ENCODE data around the gene DDAH1. TPM values are rescaled to one million over a fixed set of nuclear protein-coding genes. Genes with fewer than 3 reads are reported as not detected.
A peak's percentile ranks its signal among the peaks of the same experiment; 100 is the strongest.

The DDAH1 gene
- total RNA-seq, 1 experiment from 2014 or later: 87.9 TPM

GRCh38 chr1:85460555-85461088 is 4.3 kb downstream of the DDAH1 start:
- Mint-ChIP-seq H3K4me1 (ENCODE audit: low read depth, unreplicated experiment) (peaks cover 30% of the 10 kb centered on the region), H3K4me3 (ENCODE audit: unreplicated experiment) (peak overlapping the region; percentile 55), H3K27me3 (ENCODE audit: insufficient read depth, unreplicated experiment) (no peaks in the 10 kb centered on the region), H3K27ac (ENCODE audit: unreplicated experiment) (no peak overlapping the region), H3K36me3 (ENCODE audit: insufficient read depth, unreplicated experiment) (peaks cover 10% of the 10 kb centered on the region), H3K9me3 (ENCODE audit: unreplicated experiment) (no peaks in the 10 kb centered on the region)
- no TSS peak for BruUV-seq (replicated peaks)
- Histone ChIP-seq H3K4me3 (ENCODE audit: low read depth, low read length) (no peak overlapping the region), H3K36me3 (ENCODE audit: control insufficient read depth, insufficient read depth, low read length) (no peaks in the 10 kb centered on the region), H3K27me3 (replicated peaks; ENCODE audit: control insufficient read depth, insufficient read depth, low read length) (no peaks in the 10 kb centered on the region), H3K9me3 (no peaks in the 10 kb centered on the region), H3K4me1 (peaks cover 50% of the 10 kb centered on the region)
- intact Hi-C loops (cut with micrococcal nuclease; ENCODE audit: unreplicated experiment): loop anchor here (5.0 kb wide), 2 partner anchors 53 to 133 kb away; no protein-coding TSS in a partner anchor
- TF ChIP-seq CTCF (IDR thresholded peaks at IDR 0.05; ENCODE audit: insufficient read depth in 1 of 2, low read depth in 1 of 2, low read length in 1 of 2, severe bottlenecking in 1 of 2, unreplicated experiment in 1 of 2): no peak
- DNase-seq: peak; percentile 57 to 63
- POLR2A ChIA-PET: interaction anchor here (0.6 kb wide), 1 partner anchor 110 kb away, joined by 4 read pairs; no protein-coding TSS in a partner anchor
- CTCF ChIA-PET: no interaction called here

- peaks cover 48% of the 10 kb centered on the region for H3K4me1 ChIP-seq
- Mint-ChIP-seq H3K27ac (ENCODE audit: unreplicated experiment) (no peak overlapping the region), H3K4me1 (ENCODE audit: low read depth, unreplicated experiment) (peaks cover 30% of the 10 kb centered on the region), H3K27me3 (ENCODE audit: insufficient read depth, unreplicated experiment) (no peaks in the 10 kb centered on the region), H3K36me3 (ENCODE audit: insufficient read depth, unreplicated experiment) (peaks cover 10% of the 10 kb centered on the region), H3K4me3 (ENCODE audit: unreplicated experiment) (peak overlapping the region; percentile 17), H3K9me3 (ENCODE audit: unreplicated experiment) (no peaks in the 10 kb centered on the region)
- H3K36me3 ChIP-seq (ENCODE audit: control insufficient read depth, insufficient read depth, low read length): no peaks in the 10 kb centered on the region
- H3K9me3 ChIP-seq: no peaks in the 10 kb centered on the region
- intact Hi-C loops (cut with micrococcal nuclease; ENCODE audit: unreplicated experiment): no loop called here
- POLR2A ChIA-PET: no interaction called here
- CTCF ChIA-PET: no interaction called here
- no peaks in the 10 kb centered on the region for H3K27me3 ChIP-seq (replicated peaks; ENCODE audit: control insufficient read depth, insufficient read depth, low read length)
- no peak overlapping the region for H3K4me3 ChIP-seq (ENCODE audit: low read depth, low read length)
- no peak for DNase-seq
- no TSS peak for BruUV-seq (replicated peaks)
- no peak for TF ChIP-seq CTCF (IDR thresholded peaks at IDR 0.05; ENCODE audit: insufficient read depth in 1 of 2, low read depth in 1 of 2, low read length in 1 of 2, severe bottlenecking in 1 of 2, unreplicated experiment in 1 of 2)
Measured at GRCh38 chr1:85459290-85459689, 5.7 kb downstream of the DDAH1 start.

GRCh38 chr1:85454214-85454613 is 10.7 kb downstream of the DDAH1 start:
- no peak overlapping the region for H3K4me3 ChIP-seq (ENCODE audit: low read depth, low read length)
- Mint-ChIP-seq H3K9me3 (ENCODE audit: unreplicated experiment) (no peaks in the 10 kb centered on the region), H3K4me3 (ENCODE audit: unreplicated experiment) (no peak overlapping the region), H3K36me3 (ENCODE audit: insufficient read depth, unreplicated experiment) (peaks cover 4% of the 10 kb centered on the region), H3K27ac (ENCODE audit: unreplicated experiment) (no peak overlapping the region), H3K4me1 (ENCODE audit: low read depth, unreplicated experiment) (peaks cover 6% of the 10 kb centered on the region), H3K27me3 (ENCODE audit: insufficient read depth, unreplicated experiment) (no peaks in the 10 kb centered on the region)
- no peaks in the 10 kb centered on the region for H3K27me3 ChIP-seq (replicated peaks; ENCODE audit: control insufficient read depth, insufficient read depth, low read length)
- CTCF ChIA-PET: no interaction called here
- DNase-seq: no peak
- TF ChIP-seq CTCF (IDR thresholded peaks at IDR 0.05; ENCODE audit: insufficient read depth in 1 of 2, low read depth in 1 of 2, low read length in 1 of 2, severe bottlenecking in 1 of 2, unreplicated experiment in 1 of 2): no peak
- POLR2A ChIA-PET: no interaction called here
- H3K4me1 ChIP-seq: peaks cover 11% of the 10 kb centered on the region
- no peaks in the 10 kb centered on the region for H3K9me3 ChIP-seq
- BruUV-seq (replicated peaks): no TSS peak
- intact Hi-C loops (cut with micrococcal nuclease; ENCODE audit: unreplicated experiment): no loop called here
- no peaks in the 10 kb centered on the region for H3K36me3 ChIP-seq (ENCODE audit: control insufficient read depth, insufficient read depth, low read length)

All from Caco-2 (cell line).